GM12873 (cell line): ENCODE data around the gene C1orf116.

ENCODE experiments used
- CTCF ChIP-seq: IDR thresholded peaks from 2 replicates; pipeline ENCODE4 v1.5.1; 2012; ENCODE audit warnings: low read depth, mild to moderate bottlenecking, moderate library complexity, low read length, control low read depth; ENCODE audit not compliant: insufficient read depth; ENCODE audit errors: missing control alignments

Gene C1orf116

GRCh38 chr1:207033302-207033701 is 746 bp upstream of the C1orf116 start:
- no peak for TF ChIP-seq CTCF

DNA sequence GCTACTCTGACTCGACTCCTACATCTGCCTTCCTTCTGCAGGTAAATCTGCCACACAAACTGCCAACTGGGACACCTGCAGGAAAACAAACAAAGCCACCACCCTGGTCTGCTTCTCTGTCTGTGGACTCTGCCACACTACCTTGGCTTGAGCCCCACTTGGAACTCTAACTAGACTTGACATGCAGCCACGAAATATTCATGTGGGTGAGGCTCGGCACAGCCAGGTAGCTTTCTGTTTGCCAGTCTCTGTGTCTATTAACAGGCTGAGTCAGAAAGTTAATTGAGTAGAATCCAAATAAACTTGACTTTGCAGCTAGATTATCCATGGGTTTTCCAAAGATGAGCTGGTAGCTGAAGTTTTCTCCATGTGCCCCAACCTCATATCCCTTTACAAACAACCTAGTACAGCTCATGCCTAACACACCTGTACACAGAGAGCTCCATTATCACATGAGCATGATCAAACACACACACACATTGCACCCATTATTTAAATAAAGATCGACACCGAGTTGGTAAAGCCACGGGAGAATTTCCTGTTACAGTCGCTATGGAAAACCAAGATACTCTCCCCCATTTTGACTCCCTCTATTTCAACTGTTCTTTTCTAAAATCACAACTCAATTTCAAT is 808 bp downstream of the C1orf116 start:
- no peak for TF ChIP-seq CTCF

GRCh38 chr1:207031016-207031415 is 1.5 kb downstream of the C1orf116 start:
- no peak for TF ChIP-seq CTCF

GRCh38 chr1:207030522-207031009 is 2.0 kb downstream of the C1orf116 start:
- no peak for TF ChIP-seq CTCF

- no peak for TF ChIP-seq CTCF
These were observed 2.6 kb downstream of the C1orf116 start for GRCh38 chr1:207029701-207030521.

DNA sequence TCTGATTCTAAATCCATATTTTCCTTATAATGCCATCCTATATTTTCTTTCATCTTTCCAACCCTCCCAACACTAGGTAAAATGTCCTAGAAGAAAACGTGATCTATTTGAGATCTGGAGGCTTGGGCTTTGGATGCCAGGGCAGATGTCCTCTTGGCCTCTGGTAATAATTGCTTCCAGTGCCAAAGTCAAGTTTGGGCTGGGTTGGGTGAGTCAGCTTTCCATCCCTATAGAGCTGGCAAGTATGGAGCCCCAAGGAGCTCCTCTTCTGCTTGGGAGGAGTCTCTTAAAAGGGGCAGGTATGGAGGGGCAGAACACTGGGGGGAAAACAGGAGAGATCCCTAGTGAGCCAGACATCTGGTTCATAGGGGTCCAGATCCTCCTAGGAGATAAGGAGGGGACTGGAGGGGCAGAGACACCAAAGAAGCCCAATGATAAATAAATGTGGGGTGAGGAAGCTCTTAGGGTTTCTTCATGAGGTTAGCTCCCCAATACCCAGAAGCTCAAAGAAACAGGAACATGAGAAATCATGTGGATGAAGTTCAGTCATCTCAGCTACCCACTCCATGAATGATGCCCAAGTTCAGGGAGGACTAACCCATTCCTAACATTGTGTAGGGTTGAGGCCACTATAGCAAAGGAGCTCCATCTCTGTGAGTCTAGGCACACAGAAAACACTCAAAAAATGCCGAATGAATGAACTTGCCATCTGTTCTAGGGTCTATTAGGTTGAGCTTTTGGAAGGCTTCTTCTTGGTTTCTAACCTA is 3.5 kb downstream of the C1orf116 start:
- TF ChIP-seq CTCF = no peak

DNA sequence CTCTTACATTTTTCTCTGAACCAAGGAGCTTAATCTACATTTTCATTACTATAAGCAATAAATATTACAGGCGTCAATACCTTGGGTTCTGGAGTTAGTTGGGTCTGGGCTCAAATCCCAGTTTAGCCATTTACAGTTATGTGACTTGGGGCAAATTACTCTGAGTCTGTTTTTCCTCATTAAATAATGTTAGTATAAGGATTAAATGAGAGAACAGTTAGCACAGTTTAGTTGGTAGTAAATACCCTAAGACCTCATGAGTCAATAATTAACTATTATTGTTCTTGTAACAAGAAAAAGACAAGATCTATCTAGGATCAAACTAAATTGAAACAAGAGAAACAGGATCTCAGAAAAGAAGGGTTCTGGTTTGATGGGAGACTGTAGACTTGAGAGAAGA is 4.6 kb downstream of the C1orf116 start:
- TF ChIP-seq CTCF = no peak
